ENCODE data around the gene SPATA17.

DNA sequence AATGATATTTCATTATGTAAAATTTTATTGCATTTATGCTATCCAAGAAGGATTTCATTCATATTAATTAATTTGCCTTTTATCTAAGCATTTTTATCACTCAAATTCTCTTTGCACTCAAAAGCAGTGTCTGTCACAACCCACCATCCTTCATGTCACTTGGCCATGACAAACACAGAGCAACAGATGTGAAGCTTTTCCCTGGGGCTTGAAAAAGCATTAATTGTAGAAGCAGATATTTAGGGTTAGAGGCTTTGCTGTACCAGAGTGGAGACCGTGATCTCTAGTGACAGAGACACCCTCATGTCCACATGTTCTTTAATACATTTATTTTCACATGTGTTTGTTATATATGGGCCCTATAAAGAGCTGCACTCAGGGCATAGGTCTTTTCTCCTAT is 230.5 kb downstream of the SPATA17 start:
- TF ChIP-seq POLR2AphosphoS5 (IDR thresholded peaks at IDR 0.05; ENCODE audit: low read depth, low read length) (no peak), POLR2A (IDR thresholded peaks at IDR 0.05; ENCODE audit: low read depth, low read length) (no peak), TAF1 (IDR thresholded peaks at IDR 0.05; ENCODE audit: low read depth, low read length) (no peak), SPI1 (IDR thresholded peaks at IDR 0.05; ENCODE audit: low read depth, low read length) (no peak), POU2F2 (IDR thresholded peaks at IDR 0.05; ENCODE audit: low read depth, low read length) (no peak)

Measured in GM12891 (cell line).